K562 (cell line): Measurements from ENCODE around the gene CCDC171. TPM values are rescaled to one million over a fixed set of nuclear protein-coding genes. Genes with fewer than 3 reads are reported as not detected.

Source experiments
- ATAC-seq: fragments of 200-7000 bp; cut with Tn5 transposase; 3 replicates; pipeline ENCODE4 v1.9.1; 2020; ENCODE audit warnings: moderate library complexity
- BruUV-seq: library from RNA; stranded (reverse); fragments of 400-500 nt; replicated peaks from 2 replicates; lab custom pipeline; 2021; lab: Mats Ljungman, UMichigan
- CTCF ChIA-PET: fragments of 300-600 bp; formaldehyde crosslinking; extraction: SDS; loops from one replicate; lab custom pipeline; 2021; ENCODE audit warnings: low intra/inter-chr PET ratio; lab: Yijun Ruan, JAX
- POLR2A ChIA-PET: fragments of 300-600, 350-650 bp; sonication (Branson Sonifier 250); formaldehyde crosslinking; extraction: SDS; loops from one replicate; lab custom pipeline; 2021; ENCODE audit warnings: antibody characterized with exemption, inconsistent platforms; lab: Yijun Ruan, JAX
- DNase-seq, 4 experiments: peaks; one replicate each; pipeline versions ENCODE4 v3.0.0 to v3.0.0-alpha.2; 2011 to 2018; ENCODE audit warnings: low spot score in 3 of 4, mixed read lengths in 3 of 4; ENCODE audit errors: extremely low read depth in 1 of 4
- FAIRE-seq: peaks from 2 replicates; lab custom pipeline; 2011; peaks lifted over from hg19 to GRCh38; lab: Jason Lieb, UNC
- H2AFZ ChIP-seq: 2 replicates; pipeline ENCODE4 v1.6.0; 2011; ENCODE audit warnings: low read depth, low read length, control low read depth, inconsistent platforms
- H3K27ac ChIP-seq: fragments of 200-600 bp; 3 replicates; pipeline ENCODE4 v1.8.0; 2011; ENCODE audit warnings: low read depth, mild to moderate bottlenecking, control low read depth, inconsistent platforms, low read length, moderate library complexity, mixed read lengths; ENCODE audit errors: extremely low read depth
- H3K27me3 ChIP-seq, 2 experiments: fragments of 300-600 bp in 1 of 2; 2 replicates in 1 of 2; 3 replicates in 1 of 2; pipeline versions ENCODE4 v1.6.0 to v1.8.0; 2011; ENCODE audit warnings: inconsistent platforms in 2 of 2, low read length in 2 of 2, mild to moderate bottlenecking in 1 of 2, mixed read lengths in 1 of 2, moderate library complexity in 1 of 2; ENCODE audit not compliant: control insufficient read depth in 2 of 2, insufficient read depth in 2 of 2
- H3K36me3 ChIP-seq: fragments of 300-600 bp; 3 replicates; pipeline ENCODE4 v1.8.0; 2011; ENCODE audit warnings: mild to moderate bottlenecking, low read length, inconsistent platforms; ENCODE audit not compliant: control insufficient read depth, insufficient read depth
- H3K4me1 ChIP-seq, 2 experiments: fragments of 200-600 bp in 1 of 2; replicated peaks in 1 of 2; 2 replicates in 1 of 2; 3 replicates in 1 of 2; pipeline versions ENCODE4 v1.5.1 to v1.8.0; 2011; ENCODE audit warnings: inconsistent platforms in 2 of 2, low read length in 2 of 2, mild to moderate bottlenecking in 1 of 2, mixed read lengths in 1 of 2, moderate library complexity in 1 of 2; ENCODE audit not compliant: control insufficient read depth in 2 of 2, insufficient read depth in 2 of 2
- H3K4me2 ChIP-seq: 2 replicates; pipeline ENCODE4 v1.6.1; 2011; ENCODE audit warnings: low read length, control low read depth, inconsistent platforms, mixed read lengths; ENCODE audit not compliant: insufficient read depth
- H3K4me3 ChIP-seq: fragments of 200-600 bp; sonication (generic), shearing (Covaris generic); 2 replicates; pipeline ENCODE4 v1.5.1; 2016; ENCODE audit warnings: control low read depth, inconsistent platforms
- H3K79me2 ChIP-seq: fragments of 200-600 bp; 3 replicates; pipeline ENCODE4 v1.8.0; 2011; ENCODE audit warnings: low read length, inconsistent platforms; ENCODE audit not compliant: control insufficient read depth, insufficient read depth
- H3K9ac ChIP-seq, 2 experiments: 2 replicates each; pipeline versions ENCODE4 v1.6.0 to v1.6.1; 2011; ENCODE audit warnings: low read depth in 2 of 2, low read length in 2 of 2, control low read depth in 1 of 2, inconsistent platforms in 1 of 2, mild to moderate bottlenecking in 1 of 2, mixed read lengths in 1 of 2; ENCODE audit not compliant: insufficient read depth in 1 of 2
- H3K9me1 ChIP-seq: one replicate; pipeline ENCODE4 v1.6.0; 2011; ENCODE audit warnings: inconsistent platforms, mild to moderate bottlenecking, low read length, moderate library complexity; ENCODE audit not compliant: control insufficient read depth, insufficient read depth
- H3K9me3 ChIP-seq: replicated peaks from 2 replicates; pipeline ENCODE4 v1.5.1; 2011; ENCODE audit warnings: low read depth, low read length, inconsistent platforms; ENCODE audit not compliant: control insufficient read depth, insufficient read depth
- H4K20me1 ChIP-seq: replicated peaks from 2 replicates; pipeline ENCODE4 v1.6.1; 2011; ENCODE audit warnings: low read length, inconsistent platforms, mixed read lengths; ENCODE audit not compliant: control insufficient read depth, insufficient read depth
- ASH1L ChIP-seq: fragments of 450-650 bp; IDR thresholded peaks from 2 replicates; pipeline ENCODE4 v1.6.1; 2018; ENCODE audit warnings: borderline replicate concordance, mild to moderate bottlenecking, low read depth; ENCODE audit not compliant: partially characterized antibody
- ETV5 ChIP-seq: sonication (generic); formaldehyde crosslinking; IDR thresholded peaks from 2 replicates; pipeline ENCODE4 v1.4.0; 2020; ENCODE audit warnings: low read depth, mild to moderate bottlenecking, missing genetic modification reagents
- GABPA ChIP-seq: fragments of 200-800 bp; sonication (Bioruptor generic); conservative IDR thresholded peaks from 2 replicates; pipeline ENCODE4 v1.6.1; 2016; ENCODE audit warnings: low read depth, missing genetic modification characterization, missing compliant biosample characterization
- IRF9 ChIP-seq: fragments of 450-650 bp; IDR thresholded peaks from 2 replicates; pipeline ENCODE4 v1.6.1; 2016; ENCODE audit warnings: missing biosample characterization, missing genetic modification characterization
- WGBS: fragments of 100-300 bp; shearing (Covaris generic); methylation state at CpG from one replicate; pipeline ENCODE4 v1.1.6; 2016; ENCODE audit warnings: low coverage, mixed read lengths; ENCODE audit not compliant: insufficient coverage; ENCODE audit errors: missing lambda C conversion rate; 5-methylcytosine and 5-hydroxymethylcytosine counted together
- in situ Hi-C: fragments of 300-500 bp; cut with MboI; formaldehyde crosslinking; loops from 4 replicates; pipeline ENCODE4 v1.15.0; 2018; ENCODE audit warnings: inconsistent platforms, mixed read lengths
- intact Hi-C: fragments of 100-400 bp; cut with micrococcal nuclease; formaldehyde crosslinking; loops from 2 replicates; pipeline ENCODE4 v1.14.2; 2022
- polyA plus RNA-seq, 8 experiments: library from polyadenylated mRNA; depleted of rRNA in 4 of 8; stranded (reverse) in 5 of 8; unstranded in 3 of 8; fragments of >200 nt; fragmentation: Nextera tagmentation in 2 of 8; fragmentation: Illumina TruSeq in 1 of 8; extraction: Ambion mirVana in 2 of 8; extraction: Trizol in 1 of 8; gene quantifications; 2 replicates each; pipeline versions ENCODE4 v1.2.1 to v1.2.3, GENCODE V29; 2011 to 2014; ENCODE audit warnings: inconsistent platforms in 1 of 8, missing spikeins in 1 of 8
- total RNA-seq, 7 experiments: library from RNA; depleted of rRNA in 6 of 7; stranded (reverse); fragments of >200 nt in 6 of 7; fragmentation: Illumina TruSeq in 2 of 7; extraction: Trizol in 2 of 7; gene quantifications; 2 replicates each; pipeline versions ENCODE4 v1.2.1 to v1.2.3, GENCODE V29; 2011 to 2021; ENCODE audit warnings: low replicate concordance in 1 of 7

CCDC171 gene
- total and polyA plus RNA-seq, 9 of the 15 experiments (the other 6 are each of a cell fraction or from before 2014, with no cell fraction given): 0.08 to 3.8 (median 0.27) TPM

- DNase-seq: no peak
- Histone ChIP-seq H3K27ac (no peak overlapping the region), H3K9me1 (no peaks in the 10 kb centered on the region), H3K4me2 (no peak overlapping the region), H2AFZ (no peak overlapping the region), H3K79me2 (no peaks in the 10 kb centered on the region), H3K9me3 (no peaks in the 10 kb centered on the region), H4K20me1 (no peaks in the 10 kb centered on the region)
- 0% methylated on average over 2 of the region's 2 CpGs for WGBS
- in situ Hi-C loops: no loop called here
- TF ChIP-seq ETV5 (CRISPR knock-in tag) (no peak), GABPA (tag) (no peak), IRF9 (no peak), ASH1L (no peak)
- TF ChIP-seq, all 486 proteins: peak for 0
- intact Hi-C loops: no loop called here
- H3K36me3 ChIP-seq: no peaks in the 10 kb centered on the region
- ATAC-seq: no peak
- ChIA-PET CTCF (no interaction called here), POLR2A (no interaction called here)
- H3K27me3 ChIP-seq: no peaks in the 10 kb centered on the region
- no peak for FAIRE-seq
- no peaks in the 10 kb centered on the region for H3K4me1 ChIP-seq
- no TSS peak for BruUV-seq
- no peak overlapping the region for H3K9ac ChIP-seq
- no peak overlapping the region for H3K4me3 ChIP-seq
Measured at GRCh38 chr9:15729507-15729906, 176.7 kb downstream of the CCDC171 start.
